OCI-LY7 (cell line): ENCODE results near the gene BPIFB6.

ENCODE experiments used
- EZH2phosphoT487 ChIP-seq: fragments of 200-600 bp; sonication (generic); IDR thresholded peaks from 2 replicates; pipeline ENCODE4 v1.6.1; 2018; ENCODE audit warnings: low read depth, borderline replicate concordance, mild to moderate bottlenecking, mixed run types, antibody characterized with exemption, low read length, moderate library complexity, mixed read lengths
- TF ChIP-seq, protein P1 (sequence below): fragments of 200-600 bp; sonication (generic); conservative IDR thresholded peaks from 2 replicates; pipeline ENCODE4 v1.5.1; 2014; ENCODE audit warnings: mild to moderate bottlenecking, antibody characterized with exemption, low read length, moderate library complexity, mixed read lengths

DNA sequence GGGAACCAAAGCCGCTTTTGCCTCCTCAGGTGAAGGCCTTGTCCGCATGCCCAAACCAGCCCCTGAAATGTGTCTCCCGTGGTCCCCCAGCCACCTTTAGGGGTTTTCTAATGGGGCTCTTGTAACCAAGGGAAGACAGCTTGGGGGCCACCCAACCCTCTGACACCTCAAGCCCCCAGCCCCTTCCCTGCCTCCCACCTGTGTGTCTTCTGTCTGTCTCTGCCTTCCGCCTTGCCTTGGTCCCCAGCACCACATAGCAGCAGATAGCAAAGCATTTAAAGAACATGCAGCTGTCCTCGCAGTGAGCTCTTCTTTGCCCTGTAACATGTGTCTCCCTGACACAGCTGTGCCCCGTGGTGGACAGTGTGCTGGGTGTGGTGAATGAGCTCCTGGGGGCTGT lies 31.8 kb downstream of the BPIFB6 start:
- TF ChIP-seq, protein P1, sequence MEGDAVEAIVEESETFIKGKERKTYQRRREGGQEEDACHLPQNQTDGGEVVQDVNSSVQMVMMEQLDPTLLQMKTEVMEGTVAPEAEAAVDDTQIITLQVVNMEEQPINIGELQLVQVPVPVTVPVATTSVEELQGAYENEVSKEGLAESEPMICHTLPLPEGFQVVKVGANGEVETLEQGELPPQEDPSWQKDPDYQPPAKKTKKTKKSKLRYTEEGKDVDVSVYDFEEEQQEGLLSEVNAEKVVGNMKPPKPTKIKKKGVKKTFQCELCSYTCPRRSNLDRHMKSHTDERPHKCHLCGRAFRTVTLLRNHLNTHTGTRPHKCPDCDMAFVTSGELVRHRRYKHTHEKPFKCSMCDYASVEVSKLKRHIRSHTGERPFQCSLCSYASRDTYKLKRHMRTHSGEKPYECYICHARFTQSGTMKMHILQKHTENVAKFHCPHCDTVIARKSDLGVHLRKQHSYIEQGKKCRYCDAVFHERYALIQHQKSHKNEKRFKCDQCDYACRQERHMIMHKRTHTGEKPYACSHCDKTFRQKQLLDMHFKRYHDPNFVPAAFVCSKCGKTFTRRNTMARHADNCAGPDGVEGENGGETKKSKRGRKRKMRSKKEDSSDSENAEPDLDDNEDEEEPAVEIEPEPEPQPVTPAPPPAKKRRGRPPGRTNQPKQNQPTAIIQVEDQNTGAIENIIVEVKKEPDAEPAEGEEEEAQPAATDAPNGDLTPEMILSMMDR: no peak
- no peak for TF ChIP-seq EZH2phosphoT487
